GM18867 (cell line): ENCODE measurements around the gene ZFAND3.

Experiments
- ATAC-seq: cut with Tn5 transposase; IDR thresholded peaks from one replicate; pipeline ENCODE4 v1.9.1; 2021; ENCODE audit warnings: mild to moderate bottlenecking, moderate library complexity; ENCODE audit not compliant: unreplicated experiment

ZFAND3 gene

DNA sequence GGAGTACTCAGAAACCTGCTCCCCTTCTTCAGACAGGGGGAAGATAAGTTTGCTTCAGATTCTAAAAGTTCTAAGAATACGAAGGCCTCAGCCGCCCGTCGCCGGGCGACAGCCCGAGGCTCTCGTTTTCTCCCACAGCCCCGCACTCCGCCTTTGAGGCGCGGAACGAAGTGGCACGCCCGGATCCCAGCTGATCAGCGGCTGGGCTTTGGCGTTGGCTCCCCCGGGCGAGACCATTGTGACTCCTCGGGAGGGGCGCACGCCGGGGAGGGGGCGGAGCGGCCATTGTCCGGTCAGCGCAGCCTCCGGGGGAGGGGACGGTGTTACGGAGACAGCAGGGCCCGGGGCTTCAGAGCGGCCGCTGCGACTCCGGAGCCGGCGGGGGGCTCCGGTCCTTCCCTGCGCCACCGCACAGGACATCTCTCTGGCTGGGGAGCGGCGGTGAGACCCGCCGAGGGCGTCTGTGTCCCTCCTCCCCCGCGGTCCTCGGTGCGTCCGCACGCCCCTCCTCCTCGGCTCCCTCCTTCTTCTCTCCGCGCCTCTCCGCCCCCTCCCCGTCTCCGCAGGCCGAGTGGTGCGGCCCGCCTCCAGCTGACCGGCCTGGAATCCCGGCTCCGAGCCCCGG lies at the start of gene ZFAND3:
Gene ZFAND3 (plus strand): TSS at position 551 of the 625 bp plus-strand sequence. CDS start 219 bp downstream, outside the sequence.
- peak; percentile 80 for ATAC-seq

GRCh38 chr6:37774028-37774680 lies 45.4 kb upstream of the ZFAND3 start:
- ATAC-seq: no peak

- ATAC-seq: no peak
Measured at GRCh38 chr6:37776566-37776965, 43.0 kb upstream of the ZFAND3 start.

- ATAC-seq: peak; percentile 52
Measured at GRCh38 chr6:37777272-37777834, 42.2 kb upstream of the ZFAND3 start.

DNA sequence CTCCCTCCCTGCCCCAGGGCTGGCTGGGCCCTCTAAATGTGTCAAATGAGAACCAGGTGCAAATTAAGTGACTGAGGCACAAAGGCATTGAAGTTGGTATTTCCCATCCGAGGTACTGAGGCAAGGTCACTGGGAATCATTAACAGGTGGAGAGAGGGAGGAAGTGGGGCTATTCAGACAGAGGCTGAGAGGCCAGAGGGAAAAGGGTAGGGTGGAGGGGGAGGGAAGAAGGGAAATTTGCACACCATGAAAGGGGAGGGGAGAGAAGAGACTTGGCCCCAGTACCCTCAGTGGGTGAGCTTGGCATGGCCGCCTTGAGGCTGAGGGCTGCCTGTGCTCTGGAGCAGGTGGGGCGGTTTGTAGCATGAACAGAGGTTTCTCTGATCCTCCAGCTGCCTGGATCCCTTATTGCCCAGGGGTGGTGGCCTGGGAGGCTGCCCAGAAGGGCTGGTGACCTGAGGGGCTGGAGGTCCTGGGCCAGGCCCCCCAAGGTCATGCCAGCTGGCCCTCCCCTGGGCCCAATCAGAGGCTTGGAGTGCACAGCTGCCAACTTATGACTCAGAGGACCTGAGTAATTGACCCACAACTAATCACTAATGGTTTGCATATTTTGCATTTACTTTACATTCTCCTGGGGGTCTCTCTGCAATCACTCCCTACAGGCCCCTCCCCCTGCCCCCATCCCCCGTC lies 40.3 kb upstream of the ZFAND3 start:
- ATAC-seq: no peak

- ATAC-seq: no peak
Measured at GRCh38 chr6:37779902-37780628, 39.5 kb upstream of the ZFAND3 start.

DNA sequence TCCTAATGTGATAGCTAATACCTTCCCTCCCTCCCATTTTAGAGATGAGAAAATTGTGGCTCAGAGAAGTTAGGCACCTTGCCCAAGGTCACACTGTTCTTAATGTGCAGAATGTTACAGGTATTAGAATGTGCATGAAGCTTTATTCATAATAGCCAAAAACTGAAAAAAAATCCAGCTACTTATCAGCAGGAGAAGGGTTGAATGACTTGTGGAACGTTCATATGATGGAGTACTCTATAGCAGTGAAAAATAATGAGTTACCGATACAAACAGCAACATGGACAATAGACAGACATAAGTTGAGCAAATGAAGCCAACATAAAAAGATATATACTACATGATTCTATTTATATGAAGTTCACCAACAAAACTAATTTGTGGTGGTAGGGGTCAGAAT lies 37.7 kb upstream of the ZFAND3 start:
- no peak for ATAC-seq

DNA sequence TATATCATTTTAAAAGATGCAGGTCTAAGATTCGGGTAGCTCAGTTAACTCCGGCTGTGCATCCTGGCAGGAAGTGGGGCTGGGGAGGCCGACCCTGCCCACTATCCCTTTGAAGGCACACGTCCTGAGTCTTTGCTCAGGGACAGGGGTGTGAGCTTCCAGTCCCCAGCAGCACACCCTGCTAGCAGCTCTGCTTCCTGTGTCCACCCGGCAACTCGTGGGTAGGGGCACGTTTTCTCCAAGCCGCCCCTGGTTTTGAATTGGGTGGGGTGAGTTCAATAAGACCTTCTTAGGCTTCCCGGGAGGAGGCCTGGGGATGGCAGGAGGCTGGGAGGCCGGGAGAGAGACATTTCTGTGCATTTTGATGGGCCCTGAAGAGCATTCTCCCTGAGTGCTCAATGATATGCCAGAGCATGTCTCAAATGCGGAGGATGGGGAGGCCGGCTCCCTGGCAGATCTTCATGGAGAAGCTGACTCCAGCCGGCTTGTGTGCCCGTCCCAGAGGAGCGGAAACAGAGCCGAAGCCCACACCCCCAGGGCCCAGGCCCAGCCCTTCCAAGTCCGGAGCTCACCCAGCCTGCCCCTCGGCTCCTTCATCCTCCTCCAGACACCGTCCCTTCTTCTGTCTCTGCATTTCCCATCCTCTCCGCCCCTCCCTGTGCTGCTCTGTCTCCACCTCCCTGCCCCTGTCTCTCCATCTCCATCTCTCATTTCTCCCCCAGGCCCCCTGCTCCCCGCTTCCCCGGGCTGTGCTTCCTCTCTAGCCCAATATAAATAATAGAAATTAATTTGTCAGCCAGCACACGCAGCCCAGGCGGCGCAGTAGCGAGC lies 36.3 kb upstream of the ZFAND3 start:
- no peak for ATAC-seq

DNA sequence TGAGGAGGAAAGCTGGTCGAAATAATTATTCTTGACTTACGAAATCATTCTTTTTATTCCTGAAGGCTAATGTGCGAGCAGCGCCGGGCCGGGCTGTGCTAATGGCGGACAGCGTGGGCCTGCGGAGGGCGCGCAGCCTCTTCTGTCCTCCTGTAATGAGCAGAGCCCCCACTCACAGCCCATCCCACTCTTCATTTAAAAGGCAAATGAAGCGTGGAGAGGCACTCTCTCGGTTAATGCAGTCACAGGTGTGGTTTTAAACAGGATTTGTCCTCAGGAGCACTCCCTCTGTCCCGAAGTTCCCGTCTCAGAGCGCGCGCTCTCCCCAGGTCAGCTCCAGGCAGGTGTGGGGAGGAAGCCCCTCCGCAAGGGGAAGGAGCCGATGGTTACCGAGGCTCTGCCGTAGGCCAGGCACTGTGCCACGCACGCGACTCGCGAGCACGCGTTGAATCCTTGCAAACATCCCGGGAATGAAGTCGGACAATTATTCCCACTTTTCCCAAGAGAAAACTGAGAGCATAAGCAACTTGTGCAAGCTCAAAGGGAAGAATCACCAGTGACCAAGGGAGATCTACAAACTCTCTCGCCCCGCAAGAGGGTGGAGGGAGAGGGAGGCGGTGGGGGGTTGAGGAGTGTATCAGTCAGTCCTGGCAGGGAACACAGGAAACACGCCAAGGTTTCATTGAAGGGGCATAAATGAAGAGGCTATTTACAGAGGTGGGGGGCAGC lies 35.5 kb upstream of the ZFAND3 start:
- no peak for ATAC-seq

DNA sequence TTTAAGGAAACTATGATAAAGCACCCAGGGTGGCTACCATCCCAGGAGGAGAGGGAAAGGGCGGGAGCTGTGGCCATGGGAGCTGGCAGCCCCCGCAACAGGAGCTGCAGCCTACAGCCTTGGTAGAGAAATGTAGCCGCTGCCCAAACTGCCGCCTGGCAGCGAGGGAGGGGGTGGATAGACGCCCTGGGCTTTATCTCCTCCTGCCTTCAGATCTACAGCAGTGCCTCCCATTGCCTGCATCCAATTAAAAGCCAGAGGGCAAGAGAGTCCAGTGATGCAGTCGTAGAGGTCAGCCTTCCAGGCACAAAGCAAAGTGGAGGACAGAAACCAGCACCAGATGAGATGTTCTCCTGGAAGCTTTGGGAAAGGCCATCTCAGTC lies 35.0 kb upstream of the ZFAND3 start:
- ATAC-seq: no peak

GRCh38 chr6:37785002-37785662 lies 34.4 kb upstream of the ZFAND3 start:
- ATAC-seq: no peak

- ATAC-seq: no peak
Measured at GRCh38 chr6:37785663-37786270, 33.8 kb upstream of the ZFAND3 start.

DNA sequence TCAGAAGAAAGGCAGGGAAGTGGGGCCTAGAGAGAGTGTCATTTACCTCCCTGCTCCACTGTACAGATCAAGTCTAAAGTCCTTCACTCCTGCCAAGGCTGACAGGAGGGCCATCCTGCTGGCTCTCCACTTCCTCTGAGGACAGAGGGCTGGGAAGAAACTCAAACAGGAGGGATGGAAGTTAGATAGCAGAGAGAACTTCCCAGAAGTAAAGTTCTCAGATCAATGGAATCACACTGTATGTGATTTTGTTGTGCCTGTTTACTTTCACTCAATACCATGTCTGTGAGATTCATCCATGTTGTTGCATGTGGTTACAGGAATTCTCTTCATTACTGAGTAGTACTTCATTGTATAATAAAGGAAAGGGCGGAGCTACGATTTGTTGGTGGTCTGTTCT lies 32.3 kb upstream of the ZFAND3 start:
- no peak for ATAC-seq

DNA sequence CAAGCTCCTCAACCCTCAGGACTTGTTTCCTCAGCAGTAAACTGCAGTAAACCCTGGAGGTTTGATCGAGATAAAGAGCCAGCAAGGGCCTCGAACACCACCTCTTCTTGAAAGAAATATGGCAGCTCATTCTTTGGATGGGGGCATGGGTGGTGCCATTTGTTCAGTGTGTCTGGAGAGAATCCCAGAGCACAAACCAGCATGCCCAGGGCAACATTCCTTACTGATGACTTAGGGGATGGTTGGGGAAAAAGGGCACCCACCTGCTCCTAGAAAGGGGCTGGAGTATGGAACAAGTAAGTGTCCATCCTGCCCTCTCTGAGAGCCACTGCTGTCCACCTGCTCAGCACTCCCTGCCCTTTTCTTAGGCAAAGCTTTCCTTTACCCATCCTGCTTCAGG lies 31.3 kb upstream of the ZFAND3 start:
- ATAC-seq: no peak

DNA sequence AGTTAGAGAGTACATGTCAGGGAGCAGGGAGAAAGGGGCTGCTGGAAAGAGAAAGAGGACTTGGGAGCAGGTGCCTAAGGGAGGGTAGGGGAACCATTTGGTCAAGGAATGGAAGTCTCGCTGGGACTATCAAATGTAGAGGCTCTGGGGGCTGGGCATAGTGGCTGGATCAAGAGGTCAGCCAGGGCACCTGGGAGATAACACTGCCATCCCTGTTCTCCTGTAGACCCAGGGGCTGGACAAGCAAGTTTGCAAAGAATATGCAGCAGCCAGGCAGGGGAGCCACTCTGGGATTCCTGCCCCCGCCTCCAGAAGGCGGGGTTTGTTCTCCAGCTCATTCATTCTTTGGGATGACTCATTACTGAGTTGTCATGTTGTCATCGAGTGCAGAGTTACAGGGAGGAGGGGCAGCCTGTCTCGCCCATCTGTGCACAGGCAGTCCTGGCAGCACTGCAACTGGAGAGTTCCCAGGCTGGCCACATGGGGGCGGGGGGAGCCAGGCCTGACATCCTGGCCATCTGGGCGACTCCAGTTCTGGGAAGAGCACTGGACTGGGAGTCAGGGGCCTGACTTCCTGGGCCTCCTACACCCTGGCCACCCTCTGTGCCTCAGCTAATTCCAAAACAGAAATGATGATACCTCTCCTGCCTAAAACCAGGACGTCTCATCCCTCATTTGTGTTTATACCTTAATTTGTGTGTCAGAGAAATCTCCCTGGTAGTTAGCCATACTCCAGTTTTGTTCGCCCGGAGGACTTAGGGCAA lies 28.2 kb upstream of the ZFAND3 start:
- peak; percentile 86 for ATAC-seq

DNA sequence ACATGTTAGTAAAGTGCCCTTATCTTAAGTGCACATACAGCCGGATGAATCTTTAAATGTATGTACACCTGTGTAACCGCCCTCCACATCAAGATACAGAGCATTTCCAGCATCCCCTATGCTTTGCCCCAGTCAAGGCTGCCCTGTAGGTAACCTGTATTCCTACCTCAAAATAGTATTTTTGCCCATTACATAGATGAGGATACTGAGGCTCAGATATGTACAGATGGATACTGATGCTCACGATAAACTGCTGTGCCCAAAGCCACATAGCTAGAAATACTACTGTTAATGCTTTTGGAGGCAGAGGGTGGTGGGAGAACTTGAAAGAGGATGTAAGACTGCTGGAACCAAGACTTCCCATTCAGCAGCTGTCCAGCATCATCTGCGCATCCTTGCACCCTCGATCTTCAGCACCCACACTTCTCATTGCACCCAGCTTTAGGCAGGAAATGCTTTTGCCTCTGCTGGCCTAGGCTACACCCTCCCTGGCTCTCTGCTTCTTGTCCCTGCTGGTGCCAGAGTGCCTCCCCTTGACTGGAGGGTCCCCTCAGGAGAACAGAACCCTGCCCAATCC lies 27.0 kb upstream of the ZFAND3 start:
- no peak for ATAC-seq

GRCh38 chr6:37793067-37793466 lies 26.5 kb upstream of the ZFAND3 start:
- ATAC-seq: no peak

- no peak for ATAC-seq
Measured at GRCh38 chr6:37794825-37795224, 24.7 kb upstream of the ZFAND3 start.
